HCT116 (cell line): ENCODE measurements around the gene RNF208.

Experiments used
- CTCF ChIP-seq, 3 experiments: fragments of 200-600 bp in 1 of 3; sonication (generic) in 1 of 3; IDR thresholded peaks in 2 of 3; conservative IDR thresholded peaks in 1 of 3; 2 replicates each; pipeline ENCODE4 v1.5.1; 2012 to 2017; ENCODE audit warnings: low read depth in 2 of 3, low read length in 2 of 3, antibody characterized with exemption in 1 of 3, borderline replicate concordance in 1 of 3, control low read depth in 1 of 3, mild to moderate bottlenecking in 1 of 3, mixed read lengths in 1 of 3, mixed run types in 1 of 3, moderate library complexity in 1 of 3; ENCODE audit not compliant: insufficient read depth in 1 of 3
- JUND ChIP-seq: IDR thresholded peaks from 2 replicates; pipeline ENCODE4 v1.6.1; 2012
- POLR2A ChIP-seq: IDR thresholded peaks from 2 replicates; pipeline ENCODE4 v1.7.0; 2011; ENCODE audit warnings: borderline replicate concordance; ENCODE audit not compliant: insufficient read depth, insufficient read length; ENCODE audit errors: extremely low read depth
- POLR2AphosphoS5 ChIP-seq: IDR thresholded peaks from 2 replicates; pipeline ENCODE4 v1.6.1; 2011; ENCODE audit warnings: mild to moderate bottlenecking, low read depth, low read length, moderate library complexity
- YY1 ChIP-seq: IDR thresholded peaks from 2 replicates; pipeline ENCODE4 v1.6.1; 2011; ENCODE audit warnings: low read length, low read depth, moderate library complexity, mild to moderate bottlenecking; ENCODE audit not compliant: insufficient replicate concordance; ENCODE audit errors: extremely low read depth

GRCh38 chr9:137213160-137214060 lies 8.6 kb downstream of the RNF208 start:
- TF ChIP-seq JUND (no peak), POLR2A (no peak), POLR2AphosphoS5 (no peak), CTCF (IDR thresholded peaks at IDR 0.05 in 2 of 3, conservative IDR thresholded peaks at IDR 0.05 in 1 of 3; ENCODE audit: borderline replicate concordance in 1 of 3, insufficient read depth in 1 of 3, low read depth in 2 of 3, low read length in 2 of 3) (peak in 2 of 3 experiments; percentile 63; a peak in 4 of 6 replicates), YY1 (no peak)
